Activated CD4-positive, alpha-beta T cell treated with anti-CD3 and anti-CD28 coated beads, Interleukin-2, amount 50 U/mL, for 16 hours (primary cell): ENCODE measurements around the gene BCL2L2.
"Not testable (repeated sequence)": the region's sequence is repeated elsewhere in the genome, so short reads cannot be mapped to it uniquely, and the experiment has no call there.

Experiments
- DNase-seq: peaks from one replicate; pipeline ENCODE4 v3.0.0-alpha.2; 2020

Gene BCL2L2

GRCh38 chr14:23324993-23325392 lies 18.4 kb downstream of the BCL2L2 start:
- DNase-seq = no peak

DNA sequence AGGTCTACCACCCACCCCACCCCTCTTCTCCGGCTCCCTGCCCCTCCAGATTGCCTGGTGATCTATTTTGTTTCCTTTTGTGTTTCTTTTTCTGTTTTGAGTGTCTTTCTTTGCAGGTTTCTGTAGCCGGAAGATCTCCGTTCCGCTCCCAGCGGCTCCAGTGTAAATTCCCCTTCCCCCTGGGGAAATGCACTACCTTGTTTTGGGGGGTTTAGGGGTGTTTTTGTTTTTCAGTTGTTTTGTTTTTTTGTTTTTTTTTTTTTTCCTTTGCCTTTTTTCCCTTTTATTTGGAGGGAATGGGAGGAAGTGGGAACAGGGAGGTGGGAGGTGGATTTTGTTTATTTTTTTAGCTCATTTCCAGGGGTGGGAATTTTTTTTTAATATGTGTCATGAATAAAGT lies 19.1 kb downstream of the BCL2L2 start:
- not testable (repeated sequence) for DNase-seq

DNA sequence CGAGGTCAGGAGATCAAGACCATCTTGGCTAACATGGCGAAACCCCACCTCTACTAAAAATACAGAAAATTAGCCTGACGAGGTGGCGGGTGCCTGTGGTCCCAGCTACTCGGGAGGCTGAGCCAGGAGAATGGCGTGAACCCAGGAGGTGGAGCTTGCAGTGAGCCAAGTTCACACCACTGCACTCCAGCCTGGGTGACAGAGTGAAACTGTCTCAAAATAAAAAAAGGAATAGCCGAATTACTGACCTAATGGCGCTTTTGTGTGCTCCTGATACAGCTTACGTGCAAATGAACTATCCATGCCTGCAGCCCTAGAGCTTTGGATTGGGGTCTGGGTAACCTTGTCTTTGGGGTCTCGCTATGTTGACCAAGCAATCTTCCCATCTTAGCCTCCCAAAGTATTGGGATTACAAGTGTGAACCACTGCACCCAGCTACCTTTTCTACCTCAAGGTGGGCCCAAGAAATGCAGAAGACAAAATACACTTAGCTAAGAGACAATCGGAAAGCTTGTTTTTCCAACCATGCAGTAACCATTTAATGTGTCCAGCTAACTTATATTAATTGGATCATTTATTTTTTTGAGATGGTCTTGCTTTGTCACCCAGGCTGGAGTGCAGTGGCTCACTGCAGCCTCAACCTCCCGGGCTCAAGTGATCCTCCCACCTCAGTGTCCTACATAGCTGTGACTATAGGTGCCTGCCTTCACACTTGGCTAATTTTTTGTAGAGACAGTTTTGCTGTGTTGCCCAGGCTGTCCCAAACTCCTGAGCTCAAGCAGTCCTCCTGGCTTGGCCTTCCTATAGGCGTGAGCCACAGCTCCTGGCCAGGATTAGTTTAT lies 20.1 kb downstream of the BCL2L2 start:
- no peak for DNase-seq

GRCh38 chr14:23327947-23328744 lies 21.5 kb downstream of the BCL2L2 start:
- DNase-seq = peak; percentile 78

GRCh38 chr14:23335623-23336022 lies 29.0 kb downstream of the BCL2L2 start:
- no peak for DNase-seq

DNA sequence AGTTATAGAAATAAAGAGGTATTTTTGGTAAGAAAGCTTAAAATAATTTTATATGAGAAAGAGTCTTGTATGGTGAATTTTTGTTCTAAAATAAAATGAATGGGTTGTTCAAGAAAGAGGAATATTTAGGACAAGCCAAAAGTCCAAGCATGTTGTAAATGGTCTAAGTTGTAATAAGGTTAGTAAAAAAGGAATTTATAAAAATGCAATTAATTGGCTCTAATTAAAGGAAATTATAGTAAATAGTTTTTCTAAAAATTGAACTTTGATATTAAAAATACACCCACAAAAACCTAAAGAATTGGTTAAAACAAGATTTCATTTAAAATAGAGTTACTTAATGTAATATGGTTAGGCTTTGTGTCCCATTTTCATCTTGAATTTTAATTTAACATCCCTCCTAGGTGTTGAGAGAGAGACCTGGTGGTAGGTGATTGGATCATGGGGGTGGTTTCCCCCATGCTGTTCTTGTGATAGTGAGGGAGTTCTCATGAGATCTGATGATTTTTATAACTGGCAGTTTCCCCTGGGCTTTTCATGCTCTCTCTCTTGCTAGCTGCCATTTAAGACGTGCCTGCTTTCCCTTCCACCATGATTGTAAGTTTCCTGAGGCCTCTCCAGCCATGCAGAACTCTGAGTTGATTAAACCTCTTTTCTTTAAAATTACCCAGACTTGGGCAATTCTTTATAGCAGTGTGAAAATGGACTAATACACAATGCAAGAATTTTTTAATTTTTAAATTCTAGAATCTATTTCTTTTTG lies 33.1 kb downstream of the BCL2L2 start:
- DNase-seq = no peak

DNA sequence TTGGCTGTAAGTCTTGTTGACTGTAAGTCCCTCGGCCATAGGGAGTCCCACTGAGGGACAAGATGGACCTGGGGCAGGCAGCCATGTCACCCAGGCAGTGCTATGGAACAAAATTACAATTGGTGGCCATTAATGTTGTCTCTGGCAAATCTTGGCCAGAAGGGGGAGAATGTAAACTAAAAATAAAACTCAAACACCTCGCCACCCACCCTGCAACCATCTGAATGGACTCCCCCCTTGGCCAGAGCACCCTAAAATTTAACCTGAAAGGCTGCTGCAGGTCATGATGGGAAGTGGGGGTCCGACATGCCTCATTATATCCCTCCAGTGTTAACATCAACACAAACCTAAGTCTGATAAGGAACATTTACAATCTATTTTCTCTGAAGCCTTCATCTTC lies 37.8 kb downstream of the BCL2L2 start:
- DNase-seq = no peak

DNA sequence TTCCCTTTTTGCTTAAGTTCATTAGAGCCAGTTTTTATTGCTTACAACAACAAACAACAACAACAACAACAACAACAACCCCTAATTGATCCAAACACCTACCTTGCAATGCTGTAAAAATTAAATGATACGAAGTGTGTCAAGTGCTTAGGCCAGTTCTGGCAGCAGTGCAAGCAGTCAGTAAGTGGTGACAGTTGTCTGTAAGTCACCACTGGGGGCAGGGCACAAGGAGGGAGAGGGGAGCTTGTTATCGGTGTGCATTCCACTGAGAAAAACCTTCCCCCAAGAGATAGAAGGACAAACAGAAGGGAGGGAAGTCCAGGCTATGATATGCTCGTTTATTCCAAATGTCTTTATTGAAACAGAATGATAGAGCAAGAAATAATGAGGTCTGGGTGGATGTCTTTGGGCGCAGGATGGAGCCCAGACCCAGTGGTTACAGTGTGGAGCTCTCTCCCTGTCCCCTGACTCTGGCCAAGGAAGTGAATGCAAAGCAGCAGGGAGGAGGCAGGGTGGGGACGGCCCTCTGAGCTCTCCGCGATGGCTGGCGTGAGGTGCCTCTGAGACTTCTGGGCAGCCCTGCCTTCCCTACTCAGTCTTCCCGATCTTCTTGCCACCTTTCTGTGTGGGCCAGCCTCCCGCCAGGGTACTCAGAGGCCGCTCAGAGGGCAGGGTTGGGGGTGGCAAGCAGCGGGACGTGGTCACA lies 39.5 kb downstream of the BCL2L2 start:
- no peak for DNase-seq

GRCh38 chr14:23346693-23347405 lies 40.2 kb downstream of the BCL2L2 start:
- no peak for DNase-seq

DNA sequence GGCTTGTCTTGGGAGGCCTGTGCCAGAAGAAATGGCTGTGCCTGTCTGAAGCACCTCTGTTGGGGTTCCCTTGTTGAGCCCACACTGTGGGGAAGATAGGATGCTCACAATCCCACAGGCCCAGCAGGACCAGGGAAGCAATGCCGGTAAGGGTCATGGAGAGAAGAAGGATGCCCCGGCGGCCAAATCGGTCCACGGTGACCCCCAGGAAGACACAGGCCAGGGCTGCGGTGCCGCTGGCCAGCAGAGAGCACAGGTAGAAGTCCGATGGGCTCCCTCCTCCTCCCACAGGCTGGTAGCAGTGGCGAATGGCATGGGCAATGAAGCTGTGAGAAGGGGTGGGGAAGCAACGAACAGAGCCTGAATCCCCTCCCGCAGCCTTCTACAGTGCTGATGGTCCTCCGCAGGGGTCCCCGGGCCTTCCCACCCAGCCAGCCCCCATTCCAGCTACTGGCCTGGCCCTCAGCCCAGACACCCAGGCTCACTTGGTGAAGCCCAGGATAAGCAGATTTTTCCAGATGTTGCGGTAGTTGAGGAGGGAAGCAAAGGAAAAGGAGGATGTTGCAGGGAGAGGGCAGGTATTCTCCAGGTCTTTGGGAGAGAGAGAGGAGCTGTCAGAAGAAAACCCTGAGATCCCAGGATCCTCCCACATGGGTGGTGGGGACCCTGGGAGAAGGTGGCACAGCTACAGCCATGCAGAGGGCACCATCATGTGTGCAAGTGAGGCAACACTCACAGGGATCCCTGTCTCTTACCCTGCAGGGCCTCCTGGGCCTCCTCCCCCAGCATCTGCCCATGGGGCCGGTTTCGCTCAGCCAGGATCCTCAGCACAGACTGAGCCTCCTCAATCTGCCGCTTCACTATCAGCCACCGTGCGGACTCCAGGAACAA lies 41.0 kb downstream of the BCL2L2 start:
- DNase-seq = no peak

- DNase-seq = no peak
Observed at GRCh38 chr14:23348297-23348655, 41.6 kb downstream of the BCL2L2 start.

- no peak for DNase-seq
Observed at GRCh38 chr14:23349156-23349845, 42.7 kb downstream of the BCL2L2 start.

DNA sequence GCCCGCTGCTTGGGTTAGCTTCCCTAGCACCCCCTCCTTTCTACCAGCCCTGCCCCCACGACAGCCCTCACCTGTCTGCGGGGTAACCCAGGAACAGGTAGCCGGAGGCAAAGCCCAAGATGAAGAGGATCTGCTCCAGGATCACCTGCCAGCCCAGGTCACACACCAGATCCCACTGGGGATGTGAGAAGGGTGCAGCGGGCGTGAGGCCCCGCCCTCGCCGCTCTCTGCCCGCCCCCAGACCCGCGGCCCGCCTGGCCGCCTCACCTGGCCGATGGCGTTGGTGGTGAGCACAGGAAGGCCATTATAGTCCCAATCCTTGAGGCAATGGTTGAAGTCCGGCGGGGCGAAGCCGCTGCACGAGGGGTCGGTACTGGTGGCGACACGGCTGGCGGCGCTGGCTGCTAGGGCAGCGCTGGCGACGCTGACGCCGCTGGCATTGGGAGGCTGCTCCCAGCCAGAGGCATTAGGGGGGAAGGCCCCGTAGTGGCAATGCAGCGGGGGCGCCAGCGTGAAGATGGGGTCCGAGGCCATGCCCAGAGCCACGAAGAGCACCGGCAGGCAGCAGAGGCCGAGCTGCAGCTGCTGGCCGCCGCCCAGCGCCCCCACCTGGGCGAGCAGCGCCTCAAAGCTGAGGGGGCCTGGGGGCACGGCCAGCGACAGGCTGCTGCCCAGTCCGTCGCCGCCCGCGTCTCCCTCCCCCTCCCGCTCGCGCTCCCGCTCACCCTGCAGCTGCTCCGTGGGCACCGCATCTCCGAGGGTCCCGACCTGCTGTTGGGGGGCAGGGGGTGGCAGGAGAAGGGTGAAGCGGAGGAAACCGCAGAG lies 45.3 kb downstream of the BCL2L2 start:
- DNase-seq = no peak

- peak; percentile 27 for DNase-seq
Observed at GRCh38 chr14:23352506-23353432, 46.1 kb downstream of the BCL2L2 start, which contains the start of gene SLC22A17. SLC22A17 (minus strand) TSS chr14:23352887.

GRCh38 chr14:23353433-23353780 lies 46.8 kb downstream of the BCL2L2 start:
- no peak for DNase-seq

DNA sequence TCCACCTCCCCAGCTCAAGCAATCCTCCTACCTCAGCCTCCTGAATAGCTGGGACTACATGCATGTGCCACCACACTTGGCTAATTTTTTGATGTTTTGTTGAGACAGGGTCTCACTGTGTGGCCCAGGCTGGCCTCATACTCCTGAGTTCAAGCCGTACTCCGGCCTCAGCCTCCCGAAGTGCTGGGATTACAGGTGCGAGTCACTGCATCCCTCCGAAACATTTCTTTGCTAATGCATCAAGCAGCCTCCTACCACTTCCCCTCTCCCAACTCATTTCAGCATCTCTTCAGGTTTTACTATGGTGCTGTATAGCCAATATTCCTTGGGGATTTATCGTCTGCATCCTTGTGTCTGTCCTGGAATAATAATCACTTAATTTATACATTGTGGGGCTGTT lies 48.4 kb downstream of the BCL2L2 start:
- DNase-seq = no peak

DNA sequence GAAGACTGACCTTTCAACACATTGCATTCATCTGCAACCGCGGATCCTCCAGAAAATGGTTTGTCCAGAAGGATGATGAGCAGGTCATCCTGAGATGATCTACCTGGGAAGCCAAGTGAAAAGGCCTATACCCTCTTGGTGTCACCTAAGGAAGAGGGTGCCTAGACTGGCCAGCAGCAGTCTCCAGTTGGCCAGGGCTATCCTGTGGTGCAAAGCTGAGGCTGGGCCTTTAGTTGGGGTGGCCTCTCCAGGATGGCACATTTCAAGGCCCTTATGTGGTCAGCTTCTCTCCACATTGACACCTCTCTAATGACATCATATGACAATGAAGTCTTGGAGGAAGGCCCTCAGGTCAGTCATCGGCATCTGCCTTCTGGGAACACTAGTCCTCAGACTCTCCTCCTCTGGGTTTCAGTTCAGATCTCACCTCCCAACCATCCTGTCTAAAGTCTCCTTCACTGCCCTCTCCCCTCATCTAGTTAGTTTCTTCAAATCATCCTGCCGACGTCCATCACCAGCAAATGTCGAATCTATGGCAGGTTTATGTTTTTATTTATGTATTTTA lies 49.3 kb downstream of the BCL2L2 start:
- DNase-seq = no peak

- no peak for DNase-seq
Observed at GRCh38 chr14:23356662-23357061, 50.0 kb downstream of the BCL2L2 start.
